H9 (cell line): ENCODE results near the gene ROBO3. TPM values are rescaled to one million over a fixed set of nuclear protein-coding genes. Genes with fewer than 3 reads are reported as not detected.

ENCODE experiments used
- DNase-seq: peaks from one replicate; pipeline ENCODE4 v3.0.0-alpha.2; 2017
- H2AFZ ChIP-seq: one replicate; pipeline ENCODE4 v1.6.1; 2013; ENCODE audit warnings: mild to moderate bottlenecking, low read length, control low read depth, moderate library complexity
- H2AK5ac ChIP-seq: 2 replicates; pipeline ENCODE4 v1.6.1; 2013; ENCODE audit warnings: low read length, control low read depth, mixed read lengths; ENCODE audit not compliant: insufficient read length
- H2BK120ac ChIP-seq: one replicate; pipeline ENCODE4 v1.6.1; 2013; ENCODE audit warnings: low read depth, mild to moderate bottlenecking, low read length, control low read depth, inconsistent platforms; ENCODE audit not compliant: poor library complexity, severe bottlenecking
- H2BK12ac ChIP-seq: 2 replicates; pipeline ENCODE4 v1.6.1; 2013; ENCODE audit warnings: low read length, control low read depth, mixed read lengths, low read depth; ENCODE audit not compliant: insufficient read length
- H2BK15ac ChIP-seq: 2 replicates; pipeline ENCODE4 v1.6.1; 2013; ENCODE audit warnings: low read depth, low read length, control low read depth
- H2BK20ac ChIP-seq: one replicate; pipeline ENCODE4 v1.6.1; 2013; ENCODE audit warnings: low read depth, mild to moderate bottlenecking, low read length, control low read depth, inconsistent platforms; ENCODE audit not compliant: poor library complexity, severe bottlenecking
- H2BK5ac ChIP-seq: 2 replicates; pipeline ENCODE4 v1.6.1; 2013; ENCODE audit warnings: low read length, control low read depth, mixed read lengths; ENCODE audit not compliant: insufficient read length
- H3K14ac ChIP-seq: 2 replicates; pipeline ENCODE4 v1.6.1; 2013; ENCODE audit warnings: low read length, control low read depth; ENCODE audit not compliant: insufficient read depth
- H3K18ac ChIP-seq: 2 replicates; pipeline ENCODE4 v1.6.1; 2013; ENCODE audit warnings: low read depth, mild to moderate bottlenecking, mixed read lengths, low read length, control low read depth; ENCODE audit not compliant: insufficient read length
- H3K23ac ChIP-seq: 2 replicates; pipeline ENCODE4 v1.6.1; 2013; ENCODE audit warnings: low read length, control low read depth, mixed read lengths, low read depth; ENCODE audit not compliant: insufficient read length
- H3K23me2 ChIP-seq: 2 replicates; pipeline ENCODE4 v1.6.1; 2013; ENCODE audit warnings: low read depth, mild to moderate bottlenecking, mixed read lengths, low read length, control low read depth; ENCODE audit not compliant: insufficient read length, poor library complexity, severe bottlenecking
- H3K27ac ChIP-seq: 2 replicates; pipeline ENCODE4 v1.5.1; 2013; ENCODE audit warnings: low read length, control low read depth, mixed read lengths, low read depth; ENCODE audit not compliant: insufficient read length
- H3K27me3 ChIP-seq: 2 replicates; pipeline ENCODE4 v1.6.1; 2013; ENCODE audit warnings: low read length, control low read depth, inconsistent platforms; ENCODE audit not compliant: insufficient read depth
- H3K4ac ChIP-seq: 2 replicates; pipeline ENCODE4 v1.6.1; 2013; ENCODE audit warnings: low read depth, mild to moderate bottlenecking, control low read depth, inconsistent platforms, low read length, moderate library complexity
- H3K4me1 ChIP-seq: 2 replicates; pipeline ENCODE4 v1.6.1; 2013; ENCODE audit warnings: low read length, control low read depth, inconsistent platforms; ENCODE audit not compliant: insufficient read depth
- H3K4me2 ChIP-seq: 2 replicates; pipeline ENCODE4 v1.6.1; 2013; ENCODE audit warnings: low read length, control low read depth, mixed read lengths; ENCODE audit not compliant: insufficient read length, insufficient read depth
- H3K56ac ChIP-seq: 2 replicates; pipeline ENCODE4 v1.6.1; 2013; ENCODE audit warnings: low read depth, mild to moderate bottlenecking, mixed read lengths, low read length, control low read depth; ENCODE audit not compliant: insufficient read length
- H3K79me1 ChIP-seq: 2 replicates; pipeline ENCODE4 v1.6.1; 2013; ENCODE audit warnings: low read depth, mild to moderate bottlenecking, moderate library complexity, low read length, control low read depth, inconsistent platforms; ENCODE audit not compliant: insufficient read depth, poor library complexity, severe bottlenecking
- H3K79me2 ChIP-seq: 2 replicates; pipeline ENCODE4 v1.6.1; 2013; ENCODE audit warnings: low read length, control low read depth, inconsistent platforms; ENCODE audit not compliant: insufficient read depth
- H3K9ac ChIP-seq: 2 replicates; pipeline ENCODE4 v1.6.1; 2013; ENCODE audit warnings: low read length, control low read depth, mixed read lengths; ENCODE audit not compliant: insufficient read length; ENCODE audit errors: extremely low read depth
- H3K9me3 ChIP-seq: one replicate; pipeline ENCODE4 v1.6.1; 2013; ENCODE audit warnings: low read depth, low read length, inconsistent platforms; ENCODE audit not compliant: control insufficient read depth
- H3T11ph ChIP-seq: one replicate; pipeline ENCODE4 v1.6.1; 2013; ENCODE audit warnings: mild to moderate bottlenecking, low read length, control low read depth, inconsistent platforms
- H4K20me1 ChIP-seq: one replicate; pipeline ENCODE4 v1.6.1; 2013; ENCODE audit not compliant: control insufficient read depth, insufficient read length, insufficient read depth
- H4K5ac ChIP-seq: 2 replicates; pipeline ENCODE4 v1.6.1; 2013; ENCODE audit warnings: low read depth, mild to moderate bottlenecking, mixed read lengths, low read length, control low read depth; ENCODE audit not compliant: insufficient read length
- H4K8ac ChIP-seq: replicated peaks from 2 replicates; pipeline ENCODE4 v1.6.1; 2013; ENCODE audit warnings: low read length, control low read depth, mixed read lengths, low read depth; ENCODE audit not compliant: insufficient read length
- H4K91ac ChIP-seq: 2 replicates; pipeline ENCODE4 v1.6.1; 2013; ENCODE audit warnings: low read depth, mild to moderate bottlenecking, moderate library complexity, mixed read lengths, low read length, control low read depth; ENCODE audit not compliant: insufficient read length
- H3K27ac Mint-ChIP-seq, 3 experiments: 2 replicates in 2 of 3; 3 replicates in 1 of 3; pipeline ENCODE4 v1.8.0; 2020 to 2021; ENCODE audit warnings: mixed read lengths in 3 of 3, mild to moderate bottlenecking in 1 of 3, moderate library complexity in 1 of 3
- H3K27me3 Mint-ChIP-seq: 2 replicates; pipeline ENCODE4 v1.8.0; 2021; ENCODE audit warnings: low read depth, mild to moderate bottlenecking, moderate library complexity, mixed read lengths
- H3K36me3 Mint-ChIP-seq, 3 experiments: 2 replicates in 2 of 3; 3 replicates in 1 of 3; pipeline ENCODE4 v1.8.0; 2020 to 2021; ENCODE audit warnings: low read depth in 3 of 3, mixed read lengths in 3 of 3; ENCODE audit not compliant: insufficient read depth in 1 of 3
- H3K4me1 Mint-ChIP-seq, 2 experiments: 2 replicates each; pipeline ENCODE4 v1.8.0; 2020; ENCODE audit warnings: mixed read lengths in 2 of 2
- H3K4me3 Mint-ChIP-seq, 2 experiments: 2 replicates in 1 of 2; 3 replicates in 1 of 2; pipeline ENCODE4 v1.8.0; 2020 to 2021; ENCODE audit warnings: mild to moderate bottlenecking in 2 of 2, mixed read lengths in 2 of 2, moderate library complexity in 1 of 2
- H3K9me3 Mint-ChIP-seq, 2 experiments: 2 replicates in 1 of 2; 3 replicates in 1 of 2; pipeline ENCODE4 v1.8.0; 2020; ENCODE audit warnings: mild to moderate bottlenecking in 2 of 2, mixed read lengths in 2 of 2, moderate library complexity in 1 of 2
- WGBS: extraction: QIAGEN DNeasy Blood & Tissue Kit; methylation state at CpG from one replicate; pipeline ENCODE4 v1.1.7; 2013; ENCODE audit warnings: missing lambda C conversion rate, low lambda C conversion rate, mixed read lengths; ENCODE audit not compliant: insufficient read length; ENCODE audit errors: extremely low coverage; 5-methylcytosine and 5-hydroxymethylcytosine counted together
- total RNA-seq: library from RNA; stranded (reverse); gene quantifications from 2 replicates; pipeline ENCODE4 v1.2.1, GENCODE V29; 2021
- TF ChIP-seq, protein P1 (sequence below): fragments of 200-600 bp; sonication (generic); conservative IDR thresholded peaks from 3 replicates; pipeline ENCODE4 v1.8.0; 2021; ENCODE audit warnings: antibody characterized with exemption, mild to moderate bottlenecking

Gene ROBO3
- total RNA-seq, 1 experiment from 2014 or later = 12.6 TPM

- H4K20me1 ChIP-seq = no peaks in the 10 kb centered on the region
- H3K56ac ChIP-seq = no peak within 1 kb of the TSS
- H2BK120ac ChIP-seq = no peak within 1 kb of the TSS
- Mint-ChIP-seq H3K9me3 (peaks cover 3 to 13% of the 10 kb centered on the region in 2 experiments; a peak in 3 of 5 replicates), H3K27ac (no peak within 1 kb of the TSS; a peak in 1 of 7 replicates), H3K4me3 (peak within 1 kb of the TSS in 1 of 2 experiments; percentile 49; a peak in 3 of 5 replicates), H3K27me3 (peaks cover 78% of the 10 kb centered on the region), H3K36me3 (no peaks in the 10 kb centered on the region; a peak in 1 of 7 replicates), H3K4me1 (peaks cover 0 to 3% of the 10 kb centered on the region in 2 experiments; a peak in 2 of 4 replicates)
- no peak within 1 kb of the TSS for H2BK12ac ChIP-seq
- H3K79me1 ChIP-seq = no peaks in the 10 kb centered on the region
- no peak within 1 kb of the TSS for H4K91ac ChIP-seq
- no peak within 1 kb of the TSS for H4K5ac ChIP-seq
- no peak within 1 kb of the TSS for H4K8ac ChIP-seq
- no peak within 1 kb of the TSS for H3K23ac ChIP-seq
- TF ChIP-seq, protein P1, sequence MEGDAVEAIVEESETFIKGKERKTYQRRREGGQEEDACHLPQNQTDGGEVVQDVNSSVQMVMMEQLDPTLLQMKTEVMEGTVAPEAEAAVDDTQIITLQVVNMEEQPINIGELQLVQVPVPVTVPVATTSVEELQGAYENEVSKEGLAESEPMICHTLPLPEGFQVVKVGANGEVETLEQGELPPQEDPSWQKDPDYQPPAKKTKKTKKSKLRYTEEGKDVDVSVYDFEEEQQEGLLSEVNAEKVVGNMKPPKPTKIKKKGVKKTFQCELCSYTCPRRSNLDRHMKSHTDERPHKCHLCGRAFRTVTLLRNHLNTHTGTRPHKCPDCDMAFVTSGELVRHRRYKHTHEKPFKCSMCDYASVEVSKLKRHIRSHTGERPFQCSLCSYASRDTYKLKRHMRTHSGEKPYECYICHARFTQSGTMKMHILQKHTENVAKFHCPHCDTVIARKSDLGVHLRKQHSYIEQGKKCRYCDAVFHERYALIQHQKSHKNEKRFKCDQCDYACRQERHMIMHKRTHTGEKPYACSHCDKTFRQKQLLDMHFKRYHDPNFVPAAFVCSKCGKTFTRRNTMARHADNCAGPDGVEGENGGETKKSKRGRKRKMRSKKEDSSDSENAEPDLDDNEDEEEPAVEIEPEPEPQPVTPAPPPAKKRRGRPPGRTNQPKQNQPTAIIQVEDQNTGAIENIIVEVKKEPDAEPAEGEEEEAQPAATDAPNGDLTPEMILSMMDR = no peak
- no peak within 1 kb of the TSS for H2AFZ ChIP-seq
- H2BK15ac ChIP-seq = no peak within 1 kb of the TSS
- H3K27me3 ChIP-seq = peaks cover 17% of the 10 kb centered on the region; the same call in 1 of the 2 replicates
- H3K23me2 ChIP-seq = no peaks in the 10 kb centered on the region
- no peak within 1 kb of the TSS for H2AK5ac ChIP-seq
- H2BK20ac ChIP-seq = no peak within 1 kb of the TSS
- H3K18ac ChIP-seq = no peak within 1 kb of the TSS
- H2BK5ac ChIP-seq = no peak within 1 kb of the TSS
- H3K14ac ChIP-seq = no peak within 1 kb of the TSS
- no peaks in the 10 kb centered on the region for H3K79me2 ChIP-seq
- H3K4me1 ChIP-seq = no peaks in the 10 kb centered on the region
- no peaks in the 10 kb centered on the region for H3K9me3 ChIP-seq
- DNase-seq = no peak
- no peak within 1 kb of the TSS for H3K4me2 ChIP-seq
- WGBS = 100% methylated on average over 2 of the region's 3 CpGs
- no peak within 1 kb of the TSS for H3T11ph ChIP-seq
- no peak within 1 kb of the TSS for H3K27ac ChIP-seq
- no peak within 1 kb of the TSS for H3K4ac ChIP-seq
- H3K9ac ChIP-seq = no peak within 1 kb of the TSS
Observed at GRCh38 chr11:124918950-124919349, 53.7 kb downstream of the ROBO3 start, which contains the start of gene HEPN1. Gene HEPN1, plus strand, starts transcription at chr11:124919250.
